CD1c-positive myeloid dendritic cell (primary cell): ENCODE results near the gene FOXJ3.

Experiments
- DNase-seq: peaks from one replicate; pipeline ENCODE4 v3.0.0-alpha.2; 2016; ENCODE audit errors: extremely low spot score

The FOXJ3 gene

GRCh38 chr1:42167611-42168390, 167.2 kb downstream of the FOXJ3 start:
- DNase-seq: no peak

GRCh38 chr1:42165511-42166210, 169.4 kb downstream of the FOXJ3 start:
- no peak for DNase-seq

- DNase-seq: no peak
Measured at GRCh38 chr1:42164551-42165420, 170.2 kb downstream of the FOXJ3 start, which contains the start of gene GUCA2A. TSS of gene GUCA2A (minus strand) at chr1:42164745. CDS start at chr1:42164712, 33 bp downstream.

GRCh38 chr1:42163536-42164503, 171.2 kb downstream of the FOXJ3 start:
- DNase-seq: no peak

- DNase-seq: no peak
Measured at GRCh38 chr1:42163114-42163513, 171.9 kb downstream of the FOXJ3 start.

GRCh38 chr1:42162181-42162580, 172.9 kb downstream of the FOXJ3 start:
- no peak for DNase-seq

- DNase-seq: no peak
Measured at GRCh38 chr1:42158189-42158588, 176.8 kb downstream of the FOXJ3 start.

GRCh38 chr1:42157667-42158066, 177.4 kb downstream of the FOXJ3 start:
- DNase-seq: no peak

GRCh38 chr1:42155362-42155761, 179.7 kb downstream of the FOXJ3 start:
- DNase-seq: no peak

- DNase-seq: no peak
Measured at GRCh38 chr1:42154685-42155084, 180.3 kb downstream of the FOXJ3 start.

- peak; percentile 9 for DNase-seq
Measured at GRCh38 chr1:42153624-42154023, 181.4 kb downstream of the FOXJ3 start.

- DNase-seq: no peak
Measured at GRCh38 chr1:42152907-42153600, 182.0 kb downstream of the FOXJ3 start, which contains the start of gene GUCA2B. TSS of gene GUCA2B (plus strand) at chr1:42153410. CDS start at chr1:42153451, 41 bp downstream.

- DNase-seq: no peak
Measured at GRCh38 chr1:42152119-42152518, 182.9 kb downstream of the FOXJ3 start.

- DNase-seq: peak; percentile 22
Measured at GRCh38 chr1:42150651-42151050, 184.4 kb downstream of the FOXJ3 start.

GRCh38 chr1:42148166-42148565, 186.9 kb downstream of the FOXJ3 start:
- no peak for DNase-seq

GRCh38 chr1:42146626-42147320, 188.3 kb downstream of the FOXJ3 start:
- DNase-seq: peak; percentile 60

GRCh38 chr1:42145764-42146625, 189.0 kb downstream of the FOXJ3 start:
- DNase-seq: no peak

GRCh38 chr1:42145389-42145716, 189.7 kb downstream of the FOXJ3 start:
- no peak for DNase-seq
